Fibroblast of villous mesenchyme (primary cell): ENCODE data around the gene PHF14. TPM values are rescaled to one million over a fixed set of nuclear protein-coding genes. Genes with fewer than 3 reads are reported as not detected.

ENCODE experiments used
- DNase-seq: peaks from one replicate; pipeline ENCODE4 v3.0.0-alpha.2; 2010; ENCODE audit warnings: low read depth
- H3K4me3 ChIP-seq: 2 replicates; pipeline ENCODE4 v1.5.1; 2011; ENCODE audit warnings: low read depth, mild to moderate bottlenecking, low read length
- total RNA-seq: library from RNA; depleted of rRNA; stranded (reverse); fragments of >200 nt; gene quantifications from 2 replicates; pipeline ENCODE4 v1.2.3, GENCODE V29; 2012
- TF ChIP-seq, protein P1 (sequence below): IDR thresholded peaks from 2 replicates; pipeline ENCODE4 v1.5.1; 2012; ENCODE audit warnings: low read depth, mild to moderate bottlenecking, low read length; ENCODE audit not compliant: insufficient read depth

Gene PHF14
- total RNA-seq, 1 donor, result 22.5 TPM

DNA sequence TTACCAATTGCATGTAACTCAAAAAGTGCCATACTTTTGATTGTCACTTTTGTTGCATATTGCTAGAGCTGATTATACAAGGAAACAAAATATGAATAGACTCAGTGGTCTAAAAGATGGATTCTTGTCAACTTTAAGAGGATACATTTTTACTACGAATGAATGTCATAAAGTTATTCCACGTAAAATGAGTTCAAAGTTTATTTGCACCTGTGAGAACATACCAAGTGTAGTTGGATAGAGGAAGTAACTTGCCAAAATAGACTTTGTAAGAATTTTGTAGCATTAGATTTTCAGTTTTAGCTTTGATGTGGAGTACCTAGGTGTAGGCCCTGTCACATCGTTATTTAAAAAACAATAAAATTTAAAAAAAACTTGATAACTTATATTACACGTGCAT lies 106.2 kb downstream of the PHF14 start:
- H3K4me3 ChIP-seq, result no peak overlapping the region
- TF ChIP-seq, protein P1, sequence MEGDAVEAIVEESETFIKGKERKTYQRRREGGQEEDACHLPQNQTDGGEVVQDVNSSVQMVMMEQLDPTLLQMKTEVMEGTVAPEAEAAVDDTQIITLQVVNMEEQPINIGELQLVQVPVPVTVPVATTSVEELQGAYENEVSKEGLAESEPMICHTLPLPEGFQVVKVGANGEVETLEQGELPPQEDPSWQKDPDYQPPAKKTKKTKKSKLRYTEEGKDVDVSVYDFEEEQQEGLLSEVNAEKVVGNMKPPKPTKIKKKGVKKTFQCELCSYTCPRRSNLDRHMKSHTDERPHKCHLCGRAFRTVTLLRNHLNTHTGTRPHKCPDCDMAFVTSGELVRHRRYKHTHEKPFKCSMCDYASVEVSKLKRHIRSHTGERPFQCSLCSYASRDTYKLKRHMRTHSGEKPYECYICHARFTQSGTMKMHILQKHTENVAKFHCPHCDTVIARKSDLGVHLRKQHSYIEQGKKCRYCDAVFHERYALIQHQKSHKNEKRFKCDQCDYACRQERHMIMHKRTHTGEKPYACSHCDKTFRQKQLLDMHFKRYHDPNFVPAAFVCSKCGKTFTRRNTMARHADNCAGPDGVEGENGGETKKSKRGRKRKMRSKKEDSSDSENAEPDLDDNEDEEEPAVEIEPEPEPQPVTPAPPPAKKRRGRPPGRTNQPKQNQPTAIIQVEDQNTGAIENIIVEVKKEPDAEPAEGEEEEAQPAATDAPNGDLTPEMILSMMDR, result no peak
- no peak for DNase-seq

DNA sequence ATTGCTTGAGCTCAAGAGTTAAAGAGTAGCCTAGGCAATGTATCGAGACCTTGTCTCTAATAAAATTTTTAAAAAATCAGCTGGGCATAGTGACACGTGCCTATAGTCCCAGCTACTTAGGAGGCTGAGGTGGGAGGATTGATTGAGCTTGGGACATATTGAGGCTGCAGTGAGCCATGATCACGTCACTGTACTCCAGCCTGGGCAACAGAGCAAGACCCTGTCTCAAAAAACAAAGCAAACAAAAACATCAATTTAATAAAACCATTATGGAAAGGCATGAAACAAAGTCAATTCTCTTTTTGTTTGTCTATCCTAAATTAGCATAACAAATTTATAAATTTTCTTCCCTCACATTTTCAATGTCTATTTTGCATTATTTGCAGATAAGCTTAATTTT lies 108.4 kb downstream of the PHF14 start:
- no peak overlapping the region for H3K4me3 ChIP-seq
- DNase-seq, result no peak
- TF ChIP-seq, protein P1, result no peak

DNA sequence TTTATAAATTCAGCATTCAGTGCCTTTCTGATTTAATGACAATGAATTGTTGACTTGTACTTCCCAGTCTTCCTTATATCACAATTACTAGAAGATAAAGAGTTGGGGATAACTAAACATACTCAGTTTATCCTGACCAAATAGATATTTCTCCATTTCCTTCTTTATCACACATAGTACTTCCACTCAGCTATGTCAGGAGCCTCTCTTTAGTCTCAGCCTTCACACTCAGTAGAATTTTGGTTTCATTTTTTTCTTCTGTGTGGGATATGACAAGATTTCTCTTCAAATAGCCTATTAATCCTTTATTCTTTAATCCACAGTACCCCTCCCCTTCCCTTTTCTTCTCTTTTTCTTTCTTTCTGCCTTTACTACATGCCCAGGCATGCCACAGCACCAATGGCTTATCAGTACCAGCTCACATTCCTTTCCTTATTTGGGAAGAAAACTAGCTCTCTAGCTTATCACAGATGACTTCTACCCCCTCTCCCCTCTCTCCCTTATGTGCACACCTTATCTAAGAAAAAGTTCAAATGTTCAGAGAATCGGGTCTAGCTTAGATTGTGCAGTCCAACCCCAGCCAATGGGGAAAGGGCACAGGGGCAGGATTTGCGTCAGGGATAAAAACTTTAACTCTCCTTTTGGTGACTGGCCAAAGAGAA lies 109.0 kb downstream of the PHF14 start:
- TF ChIP-seq, protein P1, result no peak
- no peak for DNase-seq

DNA sequence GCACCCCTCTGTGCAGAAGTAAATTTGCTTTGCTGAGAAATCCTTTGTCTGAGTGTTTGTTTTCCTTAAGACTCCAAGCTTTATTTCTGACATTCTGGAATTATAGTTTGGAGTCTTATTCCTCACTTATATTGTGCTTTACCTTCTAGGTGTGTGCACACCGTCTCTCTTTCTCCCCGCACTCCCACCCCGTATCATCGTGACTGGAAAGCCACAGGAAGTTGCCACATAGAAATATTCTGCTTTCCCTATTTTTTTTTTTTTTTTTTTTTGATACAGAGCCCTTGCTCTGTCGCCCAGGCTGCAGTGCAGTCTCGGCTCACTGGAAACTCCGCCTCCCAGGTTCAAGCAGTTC lies 109.5 kb downstream of the PHF14 start:
- TF ChIP-seq, protein P1, result no peak
- no peak overlapping the region for H3K4me3 ChIP-seq

More for the DNA sequence above, 109.0 kb downstream of the PHF14 start:
- no peak overlapping the region for H3K4me3 ChIP-seq

GRCh38 chr7:11104578-11104977 lies 130.9 kb downstream of the PHF14 start:
- no peak overlapping the region for H3K4me3 ChIP-seq
- TF ChIP-seq, protein P1, result no peak
- no peak for DNase-seq

More for the DNA sequence above, 109.5 kb downstream of the PHF14 start:
- no peak for DNase-seq

DNA sequence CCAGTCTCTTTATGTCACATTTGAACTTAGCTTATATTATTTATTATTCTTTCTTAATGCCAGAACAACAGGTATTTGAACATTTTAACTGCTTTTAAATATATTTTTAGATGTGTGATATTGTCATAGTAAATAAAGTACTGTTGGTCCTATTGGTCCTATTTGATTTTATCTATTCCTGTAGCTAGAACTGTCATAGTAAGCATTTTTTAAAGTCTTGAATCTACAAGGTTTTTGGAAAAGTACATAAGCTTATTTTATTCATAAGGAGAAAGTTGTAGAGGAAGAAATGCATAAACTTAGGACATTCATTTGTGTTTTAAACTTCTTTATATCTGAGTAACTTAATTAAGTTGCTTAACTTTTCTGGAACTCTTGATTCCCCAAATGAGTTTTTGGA lies 136.0 kb downstream of the PHF14 start:
- TF ChIP-seq, protein P1, result no peak
- H3K4me3 ChIP-seq, result no peak overlapping the region
- DNase-seq, result no peak
